ENCODE results near the gene ATG2A.
A peak's percentile ranks its signal among the peaks of the same experiment; 100 is the strongest.

Gene ATG2A

GRCh38 chr11:64867748-64868462, 49.1 kb downstream of the ATG2A start:
- no peak for DNase-seq

GRCh38 chr11:64866173-64866491, 50.9 kb downstream of the ATG2A start:
- DNase-seq: no peak

DNA sequence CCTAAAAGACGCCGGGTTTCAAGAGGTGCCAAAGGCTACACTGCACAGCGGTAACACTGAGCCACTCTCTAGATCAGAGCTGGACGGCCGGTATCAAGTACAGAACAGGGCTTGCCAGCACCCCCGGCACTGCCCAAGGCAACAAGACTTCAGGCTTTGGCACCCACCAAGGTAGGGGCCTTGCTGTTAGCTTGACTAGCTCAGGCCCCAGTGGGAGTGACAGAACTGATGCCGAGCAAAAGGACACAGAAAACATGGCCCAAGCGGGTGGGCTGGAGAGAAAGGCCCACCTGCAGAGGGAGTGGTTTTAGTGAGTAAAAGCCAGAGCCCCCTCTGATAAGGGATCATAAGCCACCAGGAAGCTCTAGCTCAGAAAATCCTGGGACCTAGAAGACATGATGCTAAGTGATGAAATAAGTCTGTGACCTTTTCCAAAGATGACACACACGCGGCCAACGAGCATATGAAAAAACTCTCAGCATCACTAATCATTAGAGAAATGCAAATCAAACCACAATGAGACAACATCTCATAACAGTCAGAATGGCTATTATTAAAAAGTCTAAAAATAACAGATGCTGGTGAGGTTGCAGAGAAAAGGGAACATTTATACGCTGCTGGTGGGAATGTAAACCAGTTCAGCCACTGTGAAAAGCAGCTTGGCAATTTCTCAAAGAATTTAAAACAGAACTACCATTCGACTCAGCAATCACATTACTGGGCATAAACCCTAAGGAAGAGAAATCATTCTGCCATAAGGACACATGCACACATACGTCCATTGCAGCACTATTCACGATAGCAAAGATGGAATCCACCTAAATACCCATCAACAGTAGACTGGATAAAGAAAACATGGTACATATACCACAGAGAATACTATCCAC, 51.5 kb downstream of the ATG2A start:
- no peak for DNase-seq

- DNase-seq: peak; percentile 23
Measured at GRCh38 chr11:64864473-64865285, 52.3 kb downstream of the ATG2A start.

- no peak for DNase-seq
Measured at GRCh38 chr11:64864135-64864472, 52.9 kb downstream of the ATG2A start.

- no peak for DNase-seq
Measured at GRCh38 chr11:64863391-64864060, 53.5 kb downstream of the ATG2A start.

DNA sequence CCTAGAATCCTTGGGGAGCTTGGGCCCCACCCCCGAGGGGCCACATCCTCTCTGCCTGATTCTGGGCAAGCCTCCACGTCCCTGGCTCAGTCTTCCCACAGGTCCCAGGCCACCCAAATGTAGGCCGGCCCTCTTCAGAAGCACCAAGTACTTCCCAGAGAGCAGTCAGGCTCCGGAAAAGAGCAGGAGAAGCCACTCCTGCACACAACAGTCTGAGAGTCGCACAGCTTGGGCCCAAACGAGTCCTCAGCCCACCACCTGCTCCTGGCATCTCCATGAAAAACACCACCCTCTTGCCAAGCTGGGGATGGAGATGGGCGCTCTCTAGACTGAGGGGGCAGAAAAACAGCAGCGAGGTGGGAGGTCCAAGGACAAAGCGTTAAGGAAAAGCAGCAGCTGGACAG, 54.0 kb downstream of the ATG2A start:
- no peak for DNase-seq

- DNase-seq: no peak
Measured at GRCh38 chr11:64861227-64861975, 55.6 kb downstream of the ATG2A start.

- DNase-seq: no peak
Measured at GRCh38 chr11:64859542-64860414, 57.2 kb downstream of the ATG2A start.

DNA sequence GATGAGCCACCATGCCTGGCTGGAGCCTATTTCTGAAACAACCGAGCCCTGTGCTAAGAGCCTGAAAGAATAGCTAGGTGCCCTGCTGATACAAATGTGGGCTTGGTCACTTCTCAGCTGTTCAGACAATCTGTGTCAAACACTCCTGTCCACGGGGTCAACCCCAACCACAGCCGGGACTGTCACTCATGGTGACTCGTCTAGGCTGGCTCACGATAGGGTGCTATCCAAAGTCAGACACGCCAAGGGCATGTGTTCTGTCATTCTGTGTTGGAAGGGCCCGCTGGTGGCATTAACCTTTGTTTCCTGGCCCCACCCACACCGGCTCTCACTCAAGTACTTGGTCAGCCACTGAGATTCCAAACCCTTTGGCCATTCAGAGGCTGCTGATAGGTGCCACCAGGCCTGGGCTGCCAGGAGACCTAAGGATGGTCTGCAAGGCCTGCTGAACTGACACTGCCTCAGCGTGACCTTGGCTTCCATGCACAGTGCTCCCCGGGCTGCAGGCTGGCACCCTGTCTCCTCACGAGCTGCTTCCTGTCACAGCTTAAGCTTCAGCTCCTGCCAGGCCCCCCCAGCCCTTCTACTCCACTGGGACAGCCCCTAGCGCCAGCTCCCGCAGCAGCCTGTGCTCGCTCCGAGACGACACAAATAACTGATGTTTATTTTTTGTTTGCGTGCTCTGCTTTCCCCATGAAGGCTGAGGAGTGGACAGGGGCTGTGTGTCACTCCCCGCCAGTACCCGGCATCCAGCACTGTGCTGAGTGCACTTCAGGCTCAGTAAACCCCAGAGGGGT, 58.3 kb downstream of the ATG2A start:
- no peak for DNase-seq

- no peak for DNase-seq
Measured at GRCh38 chr11:64857485-64857884, 59.5 kb downstream of the ATG2A start.

DNA sequence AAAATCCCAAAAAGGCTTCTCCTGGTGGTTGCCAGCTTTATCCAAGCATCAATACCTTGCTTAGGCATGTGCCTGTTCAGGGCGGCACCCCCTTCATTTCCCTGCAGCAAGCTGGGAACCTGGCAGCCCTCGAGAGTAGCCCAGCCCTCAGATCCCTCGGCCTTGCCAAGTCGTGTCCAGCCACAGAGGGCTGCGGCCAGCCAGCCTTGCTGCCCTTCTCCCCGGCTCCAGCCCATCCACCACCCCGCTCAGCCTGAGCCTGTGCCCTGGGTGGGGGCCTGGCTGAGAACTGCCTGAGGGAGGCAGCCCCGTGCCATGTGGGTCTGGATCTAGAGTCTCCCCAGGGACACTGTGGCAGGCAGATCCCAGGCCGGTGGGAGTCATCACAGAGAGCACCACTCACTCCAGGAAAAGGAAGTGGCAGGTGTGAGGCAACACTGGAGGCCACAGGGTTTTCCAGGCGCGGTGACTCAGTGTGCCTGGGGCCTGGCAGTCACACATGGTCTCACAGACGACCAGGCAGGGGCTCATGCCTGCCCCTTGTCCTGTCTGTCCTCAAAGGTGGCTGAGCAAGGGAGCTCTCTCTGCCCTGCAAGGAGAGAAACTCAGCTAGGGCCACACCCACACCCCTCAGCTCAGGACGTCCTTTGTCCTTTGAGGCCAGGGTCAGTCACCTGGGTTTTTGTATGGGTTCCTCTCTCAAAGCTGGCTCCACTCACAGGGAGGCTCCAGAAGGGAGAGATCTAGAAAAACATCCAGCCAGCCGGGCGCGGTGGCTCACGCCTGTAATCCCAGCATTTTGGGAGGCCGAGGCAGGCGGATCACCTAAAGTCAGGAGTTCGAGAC, 60.4 kb downstream of the ATG2A start:
- peak; percentile 50 for DNase-seq

GRCh38 chr11:64855596-64856304, 61.3 kb downstream of the ATG2A start:
- no peak for DNase-seq

- no peak for DNase-seq
Measured at GRCh38 chr11:64854534-64855502, 62.2 kb downstream of the ATG2A start.

GRCh38 chr11:64854157-64854533, 62.9 kb downstream of the ATG2A start:
- DNase-seq: no peak

- no peak for DNase-seq
Measured at GRCh38 chr11:64853709-64854108, 63.3 kb downstream of the ATG2A start.

DNA sequence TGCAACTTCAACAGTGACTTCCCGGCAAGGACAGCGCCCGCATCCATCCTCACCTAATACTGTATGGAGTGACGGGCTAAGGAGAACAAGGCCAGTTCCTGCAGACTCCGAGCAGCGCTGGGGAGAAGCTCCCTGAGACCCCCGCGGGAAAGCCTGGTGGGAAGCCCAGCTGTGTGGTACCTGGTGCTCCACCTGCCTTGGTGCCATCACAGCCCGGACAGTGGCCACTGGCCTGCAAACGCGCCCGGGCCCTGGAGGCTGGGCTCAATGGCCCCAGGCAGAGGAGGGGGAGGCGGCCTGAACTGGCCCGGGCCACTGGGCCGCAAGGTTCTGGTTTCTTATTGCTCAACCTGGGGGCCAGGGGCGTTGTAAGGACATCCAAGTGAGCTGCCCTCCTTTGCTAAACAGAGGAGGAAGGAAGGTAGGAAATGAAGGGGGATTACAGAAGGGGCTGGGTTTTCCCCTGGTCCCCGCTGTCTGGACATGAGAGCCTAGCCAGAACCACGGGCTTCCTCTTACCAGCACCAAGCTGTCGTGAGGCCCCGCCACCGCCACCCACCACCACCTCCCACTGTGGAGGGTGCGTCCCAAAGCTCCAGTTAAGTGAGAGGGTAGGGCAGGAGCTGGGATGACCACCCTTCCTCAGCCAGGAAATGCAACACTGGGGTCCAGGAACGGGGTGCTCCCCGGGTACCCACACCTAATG, 64.1 kb downstream of the ATG2A start:
- no peak for DNase-seq

All from midbrain (tissue), 1 donor.